ENCODE measurements around the gene FSTL5. TPM values are rescaled to one million over a fixed set of nuclear protein-coding genes. Genes with fewer than 3 reads are reported as not detected.

The FSTL5 gene
- total and polyA plus RNA-seq, 2 experiments from 2014 or later, result 0.12 to 0.59 TPM

GRCh38 chr4:161356351-161356750 lies 807.4 kb downstream of the FSTL5 start:
- Histone ChIP-seq H3K27me3 (no peaks in the 10 kb centered on the region), H3K27ac (no peak overlapping the region), H3K9me3 (ENCODE audit: low read depth) (no peaks in the 10 kb centered on the region), H3K4me1 (ENCODE audit: low read depth) (no peaks in the 10 kb centered on the region), H3K4me3 (no peak overlapping the region), H3K36me3 (no peaks in the 10 kb centered on the region)
- no peak for DNase-seq (ENCODE audit: low read depth in 1 of 2, low spot score in 1 of 2)
- TF ChIP-seq CTCF (IDR thresholded peaks at IDR 0.05; ENCODE audit: low read depth, low read length), result no peak

DNA sequence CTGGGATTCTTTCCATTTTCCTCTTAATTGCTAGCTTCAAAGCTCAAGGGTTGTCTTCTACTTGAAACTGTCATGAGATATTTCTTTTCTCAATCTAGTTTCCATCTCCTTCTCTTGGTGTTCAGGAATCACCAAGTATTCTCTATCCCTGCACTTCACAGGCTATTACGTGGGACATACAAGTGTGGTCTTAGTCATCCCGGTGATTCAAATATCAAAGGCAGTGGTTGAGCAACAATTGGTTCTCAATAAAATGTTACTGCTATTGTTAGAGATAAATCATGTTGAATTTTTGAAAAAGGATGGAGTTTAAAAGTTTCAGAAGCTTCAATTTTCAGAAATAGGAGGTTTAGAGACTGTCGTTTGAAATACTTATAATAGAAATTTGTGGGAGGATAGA lies 812.9 kb downstream of the FSTL5 start:
- Histone ChIP-seq H3K27ac (no peak overlapping the region), H3K36me3 (no peaks in the 10 kb centered on the region), H3K9me3 (ENCODE audit: low read depth) (no peaks in the 10 kb centered on the region), H3K4me1 (ENCODE audit: low read depth) (no peaks in the 10 kb centered on the region), H3K4me3 (no peak overlapping the region), H3K27me3 (no peaks in the 10 kb centered on the region)
- DNase-seq (ENCODE audit: low read depth in 1 of 2, low spot score in 1 of 2), result no peak
- no peak for TF ChIP-seq CTCF (IDR thresholded peaks at IDR 0.05; ENCODE audit: low read depth, low read length)

DNA sequence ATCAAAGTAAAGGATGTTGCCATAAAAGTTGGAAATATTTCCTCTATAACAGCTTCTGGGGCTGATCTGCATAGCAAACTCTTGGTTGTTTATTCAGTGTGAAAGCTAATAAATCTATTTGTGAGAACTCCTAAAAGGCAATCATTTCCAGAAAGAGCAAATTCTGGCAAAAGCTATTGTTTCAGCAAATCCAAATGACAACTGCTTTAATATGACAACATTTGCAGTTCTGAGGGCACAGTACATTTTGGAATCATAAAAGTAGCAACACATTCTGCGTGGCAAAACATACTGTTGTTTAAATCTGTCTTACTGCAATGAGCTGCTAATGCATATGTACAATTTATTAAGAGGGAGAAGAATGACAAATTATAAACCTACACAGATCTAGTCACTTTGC lies 818.1 kb downstream of the FSTL5 start:
- no peak for TF ChIP-seq CTCF (IDR thresholded peaks at IDR 0.05; ENCODE audit: low read depth, low read length)
- no peak overlapping the region for H3K4me3 ChIP-seq
- no peak for DNase-seq (ENCODE audit: low read depth in 1 of 2, low spot score in 1 of 2)
- H3K27ac ChIP-seq, result no peak overlapping the region
- H3K9me3 ChIP-seq (ENCODE audit: low read depth), result no peaks in the 10 kb centered on the region
- H3K27me3 ChIP-seq, result no peaks in the 10 kb centered on the region
- no peaks in the 10 kb centered on the region for H3K4me1 ChIP-seq (ENCODE audit: low read depth)
- no peaks in the 10 kb centered on the region for H3K36me3 ChIP-seq

DNA sequence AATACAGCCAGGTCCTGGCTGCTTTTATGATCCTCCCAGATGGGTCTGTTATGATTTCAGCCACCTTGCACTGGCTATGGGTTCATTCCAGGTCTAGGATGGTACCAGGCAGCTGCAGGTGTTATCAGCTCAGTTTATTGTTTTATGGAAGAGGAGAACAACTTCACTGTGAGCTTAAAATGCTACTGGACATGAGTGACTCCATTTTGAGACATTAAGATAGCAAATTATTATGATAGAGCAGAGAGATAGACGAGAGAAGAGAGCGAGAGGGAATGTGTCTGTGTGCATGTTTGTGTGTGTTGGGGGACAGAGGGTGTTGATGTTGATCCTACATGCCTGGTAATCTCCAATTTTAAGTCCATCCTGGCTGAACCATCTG lies 820.2 kb downstream of the FSTL5 start:
- no peaks in the 10 kb centered on the region for H3K36me3 ChIP-seq
- DNase-seq (ENCODE audit: low read depth in 1 of 2, low spot score in 1 of 2), result no peak
- no peaks in the 10 kb centered on the region for H3K4me1 ChIP-seq (ENCODE audit: low read depth)
- H3K4me3 ChIP-seq, result no peak overlapping the region
- H3K9me3 ChIP-seq (ENCODE audit: low read depth), result no peaks in the 10 kb centered on the region
- H3K27me3 ChIP-seq, result no peaks in the 10 kb centered on the region
- TF ChIP-seq CTCF (IDR thresholded peaks at IDR 0.05; ENCODE audit: low read depth, low read length), result no peak
- no peak overlapping the region for H3K27ac ChIP-seq

GRCh38 chr4:161342881-161343568 lies 820.8 kb downstream of the FSTL5 start:
- TF ChIP-seq CTCF (IDR thresholded peaks at IDR 0.05; ENCODE audit: low read depth, low read length), result no peak
- Histone ChIP-seq H3K4me1 (ENCODE audit: low read depth) (no peaks in the 10 kb centered on the region), H3K27ac (no peak overlapping the region), H3K4me3 (no peak overlapping the region), H3K9me3 (ENCODE audit: low read depth) (no peaks in the 10 kb centered on the region), H3K36me3 (no peaks in the 10 kb centered on the region), H3K27me3 (no peaks in the 10 kb centered on the region)
- no peak for DNase-seq (ENCODE audit: low read depth in 1 of 2, low spot score in 1 of 2)
